Neural cell (in vitro differentiated cells): ENCODE data around the gene KAT8. TPM values are rescaled to one million over a fixed set of nuclear protein-coding genes. Genes with fewer than 3 reads are reported as not detected.
"Not testable (repeated sequence)": the region's sequence is repeated elsewhere in the genome, so short reads cannot be mapped to it uniquely, and the experiment has no call there.

Experiments
- H2AFZ ChIP-seq: fragments of 200-600, 300-800 bp; sonication (generic), shearing (Covaris generic); 2 replicates; pipeline ENCODE4 v1.6.0; 2014; ENCODE audit warnings: low read depth, mild to moderate bottlenecking, antibody characterized with exemption, low read length, moderate library complexity
- H3F3A ChIP-seq: fragments of 200-600 bp; shearing (Covaris generic); 2 replicates; pipeline ENCODE4 v1.6.1; 2016; ENCODE audit warnings: mild to moderate bottlenecking, moderate library complexity, mixed read lengths, antibody characterized with exemption, low read length; ENCODE audit not compliant: insufficient read depth, poor library complexity, severe bottlenecking
- H3K27ac ChIP-seq: fragments of 200-600, 300-800 bp; sonication (generic), shearing (Covaris generic); 2 replicates; pipeline ENCODE4 v1.5.1; 2014; ENCODE audit warnings: mild to moderate bottlenecking, low read length, moderate library complexity
- H3K27me3 ChIP-seq: fragments of 300-800, 200-600 bp; sonication (generic), shearing (Covaris generic); 2 replicates; pipeline ENCODE4 v1.6.0; 2014; ENCODE audit warnings: mild to moderate bottlenecking, low read depth, low read length, moderate library complexity; ENCODE audit not compliant: insufficient read depth
- H3K36me3 ChIP-seq: fragments of 300-800, 200-600 bp; sonication (generic), shearing (Covaris generic); 2 replicates; pipeline ENCODE4 v1.5.1; 2014; ENCODE audit warnings: mild to moderate bottlenecking, antibody characterized with exemption, low read length, moderate library complexity; ENCODE audit not compliant: insufficient read depth
- H3K4me2 ChIP-seq: fragments of 300-800, 200-600 bp; sonication (generic), shearing (Covaris generic); 2 replicates; pipeline ENCODE4 v1.6.0; 2014; ENCODE audit warnings: mild to moderate bottlenecking, low read length
- H3K4me3 ChIP-seq: fragments of 300-800, 200-600 bp; sonication (generic), shearing (Covaris generic); 2 replicates; pipeline ENCODE4 v1.5.1; 2014; ENCODE audit warnings: mild to moderate bottlenecking, low read length, moderate library complexity
- H3K79me2 ChIP-seq: fragments of 200-600 bp; shearing (Covaris generic); replicated peaks from 2 replicates; pipeline ENCODE4 v1.6.0; 2014; ENCODE audit warnings: mild to moderate bottlenecking, low read length, moderate library complexity; ENCODE audit not compliant: insufficient read depth
- H3K9ac ChIP-seq: fragments of 300-800, 200-600 bp; sonication (generic), shearing (Covaris generic); 2 replicates; pipeline ENCODE4 v1.6.1; 2016; ENCODE audit warnings: mild to moderate bottlenecking, low read length, mixed read lengths
- H3K9me2 ChIP-seq: fragments of 200-600 bp; shearing (Covaris generic); 2 replicates; pipeline ENCODE4 v1.6.1; 2016; ENCODE audit warnings: mild to moderate bottlenecking, low read length, mixed read lengths; ENCODE audit not compliant: insufficient read depth
- H3K9me3 ChIP-seq: fragments of 200-600, 300-800 bp; sonication (generic), shearing (Covaris generic); 2 replicates; pipeline ENCODE4 v1.6.1; 2016; ENCODE audit warnings: mild to moderate bottlenecking, mixed run types, low read length, moderate library complexity, mixed read lengths
- H4K20me1 ChIP-seq: fragments of 200-600 bp; shearing (Covaris generic); 2 replicates; pipeline ENCODE4 v1.6.1; 2016; ENCODE audit warnings: mild to moderate bottlenecking, mixed run types; ENCODE audit not compliant: insufficient read depth
- EP300 ChIP-seq: fragments of 450-650 bp; conservative IDR thresholded peaks from 2 replicates; pipeline ENCODE4 v1.6.1; 2014; ENCODE audit warnings: antibody characterized with exemption, mild to moderate bottlenecking, moderate library complexity; ENCODE audit not compliant: poor library complexity, severe bottlenecking
- EZH2 ChIP-seq: fragments of 200-600, 300-800 bp; shearing (Covaris generic), sonication (generic); IDR thresholded peaks from 2 replicates; pipeline ENCODE4 v1.6.1; 2014; ENCODE audit warnings: antibody characterized with exemption, low read length, borderline replicate concordance, mild to moderate bottlenecking; ENCODE audit not compliant: insufficient read depth, poor library complexity, severe bottlenecking
- MXI1 ChIP-seq: fragments of 450-650 bp; conservative IDR thresholded peaks from 2 replicates; pipeline ENCODE4 v1.6.1; 2014; ENCODE audit warnings: antibody characterized with exemption, mild to moderate bottlenecking; ENCODE audit not compliant: poor library complexity, severe bottlenecking
- POLR2AphosphoS5 ChIP-seq: IDR thresholded peaks from 2 replicates; pipeline ENCODE4 v1.6.1; 2012
- SMC3 ChIP-seq: fragments of 450-650 bp; conservative IDR thresholded peaks from 2 replicates; pipeline ENCODE4 v1.6.1; 2014; ENCODE audit warnings: antibody characterized with exemption, mild to moderate bottlenecking, moderate library complexity; ENCODE audit not compliant: poor library complexity
- polyA plus RNA-seq: library from polyadenylated mRNA; depleted of rRNA; stranded (reverse); fragments of >200 nt; gene quantifications from 2 replicates; pipeline ENCODE4 v1.2.3, GENCODE V29; 2014
- TF ChIP-seq, protein P1 (sequence below): IDR thresholded peaks from 2 replicates; pipeline ENCODE4 v1.6.1; 2012; ENCODE audit warnings: borderline replicate concordance

The KAT8 gene
- polyA plus RNA-seq, 1 donor from 2014 or later, result 98.0 TPM

- Histone ChIP-seq H3K79me2 (no peaks in the 10 kb centered on the region), H4K20me1 (no peaks in the 10 kb centered on the region), H3K36me3 (no peaks in the 10 kb centered on the region), H3K9me3 (no peaks in the 10 kb centered on the region), H3K27ac (no peak within 1 kb of the TSS), H3K4me2 (no peak within 1 kb of the TSS), H3K9me2 (no peaks in the 10 kb centered on the region), H2AFZ (no peak within 1 kb of the TSS), H3K27me3 (no peaks in the 10 kb centered on the region), H3K4me3 (no peak within 1 kb of the TSS), H3F3A (no peaks in the 10 kb centered on the region), H3K9ac (no peak within 1 kb of the TSS)
- TF ChIP-seq EP300 (no peak), MXI1 (no peak), EZH2 (no peak), POLR2AphosphoS5 (no peak), SMC3 (no peak)
- TF ChIP-seq, protein P1, sequence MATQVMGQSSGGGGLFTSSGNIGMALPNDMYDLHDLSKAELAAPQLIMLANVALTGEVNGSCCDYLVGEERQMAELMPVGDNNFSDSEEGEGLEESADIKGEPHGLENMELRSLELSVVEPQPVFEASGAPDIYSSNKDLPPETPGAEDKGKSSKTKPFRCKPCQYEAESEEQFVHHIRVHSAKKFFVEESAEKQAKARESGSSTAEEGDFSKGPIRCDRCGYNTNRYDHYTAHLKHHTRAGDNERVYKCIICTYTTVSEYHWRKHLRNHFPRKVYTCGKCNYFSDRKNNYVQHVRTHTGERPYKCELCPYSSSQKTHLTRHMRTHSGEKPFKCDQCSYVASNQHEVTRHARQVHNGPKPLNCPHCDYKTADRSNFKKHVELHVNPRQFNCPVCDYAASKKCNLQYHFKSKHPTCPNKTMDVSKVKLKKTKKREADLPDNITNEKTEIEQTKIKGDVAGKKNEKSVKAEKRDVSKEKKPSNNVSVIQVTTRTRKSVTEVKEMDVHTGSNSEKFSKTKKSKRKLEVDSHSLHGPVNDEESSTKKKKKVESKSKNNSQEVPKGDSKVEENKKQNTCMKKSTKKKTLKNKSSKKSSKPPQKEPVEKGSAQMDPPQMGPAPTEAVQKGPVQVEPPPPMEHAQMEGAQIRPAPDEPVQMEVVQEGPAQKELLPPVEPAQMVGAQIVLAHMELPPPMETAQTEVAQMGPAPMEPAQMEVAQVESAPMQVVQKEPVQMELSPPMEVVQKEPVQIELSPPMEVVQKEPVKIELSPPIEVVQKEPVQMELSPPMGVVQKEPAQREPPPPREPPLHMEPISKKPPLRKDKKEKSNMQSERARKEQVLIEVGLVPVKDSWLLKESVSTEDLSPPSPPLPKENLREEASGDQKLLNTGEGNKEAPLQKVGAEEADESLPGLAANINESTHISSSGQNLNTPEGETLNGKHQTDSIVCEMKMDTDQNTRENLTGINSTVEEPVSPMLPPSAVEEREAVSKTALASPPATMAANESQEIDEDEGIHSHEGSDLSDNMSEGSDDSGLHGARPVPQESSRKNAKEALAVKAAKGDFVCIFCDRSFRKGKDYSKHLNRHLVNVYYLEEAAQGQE, result no peak
Measured at GRCh38 chr16:31135535-31136286, 18.2 kb downstream of the KAT8 start, which contains the start of gene PRSS8. TSS of gene PRSS8 (minus strand) at chr16:31135727. CDS start at chr16:31135498, 229 bp downstream.

- Histone ChIP-seq H3K4me3 (no peak overlapping the region), H4K20me1 (no peaks in the 10 kb centered on the region), H3K4me2 (no peak overlapping the region)
Measured at GRCh38 chr16:31136287-31136662, 18.8 kb downstream of the KAT8 start.

GRCh38 chr16:31136822-31137499, 19.5 kb downstream of the KAT8 start:
- H3K36me3 ChIP-seq, H3K9me3 ChIP-seq, H3K9me2 ChIP-seq, H3K9ac ChIP-seq, H3K27me3 ChIP-seq, H3K4me2 ChIP-seq, H3F3A ChIP-seq, H2AFZ ChIP-seq, H3K4me3 ChIP-seq, H3K79me2 ChIP-seq, H3K27ac ChIP-seq, H4K20me1 ChIP-seq: not testable (repeated sequence)

More at GRCh38 chr16:31136287-31136662, 18.8 kb downstream of the KAT8 start:
- Histone ChIP-seq H3K36me3 (no peaks in the 10 kb centered on the region), H3F3A (no peaks in the 10 kb centered on the region), H3K9me3 (no peaks in the 10 kb centered on the region), H3K9ac (no peak overlapping the region), H3K27me3 (no peaks in the 10 kb centered on the region), H3K27ac (no peak overlapping the region), H3K9me2 (no peaks in the 10 kb centered on the region), H3K79me2 (no peaks in the 10 kb centered on the region), H2AFZ (no peak overlapping the region)
- no peak for TF ChIP-seq MXI1
- TF ChIP-seq EP300, result no peak
- no peak for TF ChIP-seq EZH2
- TF ChIP-seq POLR2AphosphoS5, result no peak
- TF ChIP-seq, protein P1, result no peak
